ENCODE results near the gene FRMD8. TPM values are rescaled to one million over a fixed set of nuclear protein-coding genes. Genes with fewer than 3 reads are reported as not detected.

FRMD8 gene
- total RNA-seq, 4 donors from 2014 or later, result 19.9 to 31.5 (median 21.3) TPM

- TF ChIP-seq POLR2AphosphoS5 (IDR thresholded peaks at IDR 0.05), result no peak
- no peak for TF ChIP-seq EP300 (IDR thresholded peaks at IDR 0.05)
- no peak for TF ChIP-seq CTCF (IDR thresholded peaks at IDR 0.05)
- peaks cover 0 to 16% (median 0%) of the 10 kb centered on the region in 3 donors for H3K4me1 ChIP-seq
- H3K4me3 ChIP-seq, result no peak overlapping the region
- no peaks in the 10 kb centered on the region for H3K9me3 ChIP-seq
- H3K27me3 ChIP-seq, result no peaks in the 10 kb centered on the region
- WGBS, 2 donors (ENCODE audit: low coverage in 1 of 2), result no CpG with 5 or more reads among the region's 10 CpGs
- H3K27ac ChIP-seq, result no peak overlapping the region
- ATAC-seq, result no peak
- peaks cover 0 to 94% of the 10 kb centered on the region in 2 donors for H3K36me3 ChIP-seq
Measured at GRCh38 chr11:65399845-65400244, 13.4 kb downstream of the FRMD8 start.

GRCh38 chr11:65400307-65401072 lies 14.1 kb downstream of the FRMD8 start:
- Histone ChIP-seq H3K36me3 (peaks cover 0 to 94% of the 10 kb centered on the region in 2 donors), H3K27me3 (no peaks in the 10 kb centered on the region), H3K4me1 (peaks cover 0 to 16% (median 0%) of the 10 kb centered on the region in 3 donors), H3K4me3 (no peak overlapping the region), H3K27ac (no peak overlapping the region), H3K9me3 (no peaks in the 10 kb centered on the region)
- WGBS, 2 donors (ENCODE audit: low coverage in 1 of 2), result 70% methylated on average over 2 of the region's 17 CpGs; no CpG with 5 or more reads in 1 of the 2 donors
- TF ChIP-seq POLR2A (IDR thresholded peaks at IDR 0.05) (no peak), EP300 (IDR thresholded peaks at IDR 0.05) (no peak), CTCF (IDR thresholded peaks at IDR 0.05) (no peak), POLR2AphosphoS5 (IDR thresholded peaks at IDR 0.05) (no peak)
- ATAC-seq, result no peak

- whole genome bisulfite sequencing, 2 donors (ENCODE audit: low coverage in 1 of 2), result 75 to 77% methylated on average over 8 to 11 of the region's 16 CpGs
- no peak for ATAC-seq
- H3K36me3 ChIP-seq, result peaks cover 0 to 94% of the 10 kb centered on the region in 2 donors
Measured at GRCh38 chr11:65401073-65401802, 14.8 kb downstream of the FRMD8 start.

GRCh38 chr11:65401803-65402248 lies 15.4 kb downstream of the FRMD8 start:
- no peak overlapping the region for H3K4me3 ChIP-seq
- WGBS, 2 donors (ENCODE audit: low coverage in 1 of 2), result 90 to 100% methylated on average over 3 to 5 of the region's 10 CpGs
- no peak for ATAC-seq
- H3K36me3 ChIP-seq, result peaks cover 0 to 94% of the 10 kb centered on the region in 2 donors
- peaks cover 0 to 16% (median 0%) of the 10 kb centered on the region in 3 donors for H3K4me1 ChIP-seq
- H3K27ac ChIP-seq, result no peak overlapping the region
- no peak for TF ChIP-seq POLR2A (IDR thresholded peaks at IDR 0.05)
- TF ChIP-seq CTCF (IDR thresholded peaks at IDR 0.05), result no peak
- TF ChIP-seq POLR2AphosphoS5 (IDR thresholded peaks at IDR 0.05), result no peak
- no peak for TF ChIP-seq EP300 (IDR thresholded peaks at IDR 0.05)
- H3K27me3 ChIP-seq, result no peaks in the 10 kb centered on the region
- no peaks in the 10 kb centered on the region for H3K9me3 ChIP-seq

More at GRCh38 chr11:65401073-65401802, 14.8 kb downstream of the FRMD8 start:
- Histone ChIP-seq H3K4me1 (peaks cover 0 to 16% (median 0%) of the 10 kb centered on the region in 3 donors), H3K4me3 (no peak overlapping the region), H3K27me3 (no peaks in the 10 kb centered on the region), H3K27ac (peak overlapping the region in 1 of 4 donors; percentile 33), H3K9me3 (no peaks in the 10 kb centered on the region)
- TF ChIP-seq POLR2A (IDR thresholded peaks at IDR 0.05) (no peak), EP300 (IDR thresholded peaks at IDR 0.05) (no peak), POLR2AphosphoS5 (IDR thresholded peaks at IDR 0.05) (no peak), CTCF (IDR thresholded peaks at IDR 0.05) (no peak)
